ENCODE results near the gene KCNQ1.

KCNQ1 gene

DNA sequence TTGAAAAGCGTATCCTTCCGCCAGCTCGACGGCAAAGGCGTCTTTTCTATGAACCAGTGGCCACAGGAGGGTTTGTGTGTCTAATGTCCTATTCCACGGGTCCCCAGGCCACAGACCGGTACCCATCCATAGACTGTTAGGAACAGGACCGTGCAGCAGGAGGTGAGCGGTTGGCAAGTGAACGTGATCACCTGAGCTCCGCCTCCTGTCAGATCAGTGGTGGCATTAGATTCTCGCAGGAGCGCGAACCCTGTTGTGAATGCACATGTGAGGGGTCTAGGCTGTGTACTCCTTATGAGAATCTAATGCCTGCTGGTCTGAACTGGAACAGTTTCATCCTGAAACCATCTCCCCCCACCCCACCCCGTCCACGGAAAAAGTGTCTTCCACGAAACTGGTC is 317.6 kb downstream of the KCNQ1 start:
- Histone ChIP-seq H4K20me1 (ENCODE audit: low read depth, low read length) (no peaks in the 10 kb centered on the region), H3K4me2 (ENCODE audit: low read depth, low read length, poor library complexity, severe bottlenecking) (no peak overlapping the region), H3K79me2 (ENCODE audit: insufficient read depth, low read length) (no peaks in the 10 kb centered on the region), H3K9me2 (replicated peaks; ENCODE audit: insufficient read depth, low read length) (no peaks in the 10 kb centered on the region), H3K4me3 (ENCODE audit: insufficient read depth, low read length, poor library complexity, severe bottlenecking) (no peak overlapping the region), H3K36me3 (ENCODE audit: low read length) (no peaks in the 10 kb centered on the region), H3K27ac (ENCODE audit: low read depth, low read length) (no peak overlapping the region), H3F3A (ENCODE audit: insufficient read depth) (no peaks in the 10 kb centered on the region), H3K9me3 (ENCODE audit: insufficient read depth, low read length) (no peaks in the 10 kb centered on the region), H2AFZ (ENCODE audit: low read depth, low read length, severe bottlenecking) (no peak overlapping the region), H3K9ac (ENCODE audit: low read length) (no peak overlapping the region), H3K27me3 (ENCODE audit: low read length) (no peaks in the 10 kb centered on the region; the same call in 1 of the 2 replicates)
- TF ChIP-seq CTCF (IDR thresholded peaks at IDR 0.05; ENCODE audit: insufficient read depth, low read length, poor library complexity, severe bottlenecking) (no peak), EZH2phosphoT487 (conservative IDR thresholded peaks at IDR 0.05; ENCODE audit: low read length) (no peak)

DNA sequence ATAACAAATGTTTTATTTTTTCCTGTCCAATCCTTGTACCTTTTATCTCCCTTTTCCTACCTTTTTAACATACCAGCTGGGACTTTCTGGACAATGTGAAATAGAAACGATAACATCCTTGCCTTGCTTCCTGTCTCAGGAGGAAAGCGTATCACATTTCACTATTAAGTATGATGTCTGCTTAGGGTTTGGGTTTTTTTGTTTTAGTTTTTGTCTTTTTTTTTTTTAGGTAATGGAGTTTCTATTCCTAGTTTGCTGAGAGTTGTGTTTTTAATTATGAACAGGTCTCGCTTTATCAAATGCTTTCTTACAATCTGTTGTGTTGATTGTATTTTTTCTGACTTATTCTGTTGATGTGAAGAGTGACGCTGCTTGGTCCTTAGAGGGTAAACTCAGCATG is 319.2 kb downstream of the KCNQ1 start:
- H3F3A ChIP-seq (ENCODE audit: insufficient read depth) = no peaks in the 10 kb centered on the region
- TF ChIP-seq CTCF (IDR thresholded peaks at IDR 0.05; ENCODE audit: insufficient read depth, low read length, poor library complexity, severe bottlenecking) (no peak), EZH2phosphoT487 (conservative IDR thresholded peaks at IDR 0.05; ENCODE audit: low read length) (no peak)
- H2AFZ ChIP-seq (ENCODE audit: low read depth, low read length, severe bottlenecking) = no peak overlapping the region
- H3K27ac ChIP-seq (ENCODE audit: low read depth, low read length) = no peak overlapping the region
- no peak overlapping the region for H3K4me2 ChIP-seq (ENCODE audit: low read depth, low read length, poor library complexity, severe bottlenecking)
- H3K79me2 ChIP-seq (ENCODE audit: insufficient read depth, low read length) = no peaks in the 10 kb centered on the region
- no peak overlapping the region for H3K4me3 ChIP-seq (ENCODE audit: insufficient read depth, low read length, poor library complexity, severe bottlenecking)
- no peak overlapping the region for H3K9ac ChIP-seq (ENCODE audit: low read length)
- no peaks in the 10 kb centered on the region for H4K20me1 ChIP-seq (ENCODE audit: low read depth, low read length)
- H3K36me3 ChIP-seq (ENCODE audit: low read length) = no peaks in the 10 kb centered on the region
- H3K9me3 ChIP-seq (ENCODE audit: insufficient read depth, low read length) = no peaks in the 10 kb centered on the region
- no peaks in the 10 kb centered on the region; the same call in 1 of the 2 replicates for H3K27me3 ChIP-seq (ENCODE audit: low read length)
- no peaks in the 10 kb centered on the region for H3K9me2 ChIP-seq (replicated peaks; ENCODE audit: insufficient read depth, low read length)

- H3K4me3 ChIP-seq (ENCODE audit: insufficient read depth, low read length, poor library complexity, severe bottlenecking) = no peak overlapping the region
- no peaks in the 10 kb centered on the region for H3K36me3 ChIP-seq (ENCODE audit: low read length)
- no peaks in the 10 kb centered on the region for H3K9me2 ChIP-seq (replicated peaks; ENCODE audit: insufficient read depth, low read length)
- no peaks in the 10 kb centered on the region for H3F3A ChIP-seq (ENCODE audit: insufficient read depth)
- H3K9me3 ChIP-seq (ENCODE audit: insufficient read depth, low read length) = no peaks in the 10 kb centered on the region
- H3K27ac ChIP-seq (ENCODE audit: low read depth, low read length) = no peak overlapping the region
- no peaks in the 10 kb centered on the region for H4K20me1 ChIP-seq (ENCODE audit: low read depth, low read length)
- no peak for TF ChIP-seq CTCF (IDR thresholded peaks at IDR 0.05; ENCODE audit: insufficient read depth, low read length, poor library complexity, severe bottlenecking)
- no peak for TF ChIP-seq EZH2phosphoT487 (conservative IDR thresholded peaks at IDR 0.05; ENCODE audit: low read length)
- H2AFZ ChIP-seq (ENCODE audit: low read depth, low read length, severe bottlenecking) = no peak overlapping the region
- no peaks in the 10 kb centered on the region for H3K79me2 ChIP-seq (ENCODE audit: insufficient read depth, low read length)
- H3K4me2 ChIP-seq (ENCODE audit: low read depth, low read length, poor library complexity, severe bottlenecking) = no peak overlapping the region
- H3K9ac ChIP-seq (ENCODE audit: low read length) = no peak overlapping the region
- H3K27me3 ChIP-seq (ENCODE audit: low read length) = no peaks in the 10 kb centered on the region; the same call in 1 of the 2 replicates
These were observed 320.7 kb downstream of the KCNQ1 start for GRCh38 chr11:2765491-2765890.
